Keratinocyte (primary cell): Measurements from ENCODE around the gene PGLYRP4. TPM values are rescaled to one million over a fixed set of nuclear protein-coding genes. Genes with fewer than 3 reads are reported as not detected.

Experiments
- DNase-seq: peaks from one replicate; pipeline ENCODE4 v3.0.0-alpha.2; 2011; ENCODE audit warnings: low read depth, missing footprints, low spot score
- FAIRE-seq: peaks from 2 replicates; lab custom pipeline; 2011; peaks lifted over from hg19 to GRCh38; lab: Jason Lieb, UNC
- H2AFZ ChIP-seq: 2 replicates; pipeline ENCODE4 v1.6.0; 2012; ENCODE audit warnings: low read length, control low read depth, inconsistent platforms; ENCODE audit not compliant: control insufficient read depth
- H3K27ac ChIP-seq: 2 replicates; pipeline ENCODE4 v1.5.1; 2011; ENCODE audit warnings: low read length; ENCODE audit not compliant: control insufficient read depth, insufficient read depth
- H3K27me3 ChIP-seq: 3 replicates; pipeline ENCODE4 v1.6.0; 2011; ENCODE audit warnings: low read length; ENCODE audit not compliant: control insufficient read depth, insufficient read depth; ENCODE audit errors: extremely low read depth
- H3K36me3 ChIP-seq, 2 experiments: 2 replicates in 1 of 2; 3 replicates in 1 of 2; pipeline ENCODE4 v1.5.1; 2011; ENCODE audit warnings: low read length in 2 of 2, mild to moderate bottlenecking in 1 of 2; ENCODE audit not compliant: control insufficient read depth in 2 of 2, insufficient read depth in 2 of 2; ENCODE audit errors: extremely low read depth in 1 of 2
- H3K4me1 ChIP-seq: 3 replicates; pipeline ENCODE4 v1.5.1; 2011; ENCODE audit warnings: low read length; ENCODE audit not compliant: control insufficient read depth, insufficient read depth; ENCODE audit errors: extremely low read depth
- H3K4me2 ChIP-seq: 3 replicates; pipeline ENCODE4 v1.6.0; 2011; ENCODE audit warnings: low read depth, low read length; ENCODE audit not compliant: control insufficient read depth, insufficient read depth; ENCODE audit errors: extremely low read depth
- H3K4me3 ChIP-seq, 3 experiments: fragments of 200-600 bp in 1 of 3; sonication (generic) in 1 of 3; 2 replicates in 2 of 3; 3 replicates in 1 of 3; pipeline ENCODE4 v1.5.1; 2011 to 2016; ENCODE audit warnings: low read length in 3 of 3, mild to moderate bottlenecking in 3 of 3, control low read depth in 2 of 3, inconsistent platforms in 1 of 3, low read depth in 1 of 3, mixed read lengths in 1 of 3, mixed run types in 1 of 3, moderate library complexity in 1 of 3; ENCODE audit not compliant: control insufficient read depth in 2 of 3, insufficient read depth in 2 of 3; ENCODE audit errors: extremely low read depth in 1 of 3
- H3K79me2 ChIP-seq: 2 replicates; pipeline ENCODE4 v1.6.0; 2012; ENCODE audit warnings: low read length; ENCODE audit not compliant: control insufficient read depth, insufficient read depth
- H3K9ac ChIP-seq: 3 replicates; pipeline ENCODE4 v1.6.0; 2011; ENCODE audit warnings: low read length; ENCODE audit not compliant: control insufficient read depth, insufficient read depth; ENCODE audit errors: extremely low read depth
- H3K9me1 ChIP-seq: 3 replicates; pipeline ENCODE4 v1.6.0; 2011; ENCODE audit warnings: low read length; ENCODE audit not compliant: control insufficient read depth, insufficient read depth; ENCODE audit errors: extremely low read depth
- H3K9me3 ChIP-seq: 2 replicates; pipeline ENCODE4 v1.5.1; 2012; ENCODE audit warnings: low read depth, low read length; ENCODE audit not compliant: control insufficient read depth
- H4K20me1 ChIP-seq: 3 replicates; pipeline ENCODE4 v1.6.0; 2011; ENCODE audit warnings: low read length; ENCODE audit not compliant: control insufficient read depth, insufficient read depth; ENCODE audit errors: extremely low read depth
- CTCF ChIP-seq, 3 experiments: IDR thresholded peaks in 1 of 3; conservative IDR thresholded peaks in 1 of 3; optimal IDR thresholded peaks in 1 of 3; 2 replicates in 2 of 3; 3 replicates in 1 of 3; pipeline versions ENCODE3 to v1.5.1; 2011; ENCODE audit warnings: low read length in 3 of 3, mild to moderate bottlenecking in 3 of 3, moderate library complexity in 2 of 3, control low read depth in 1 of 3, inconsistent platforms in 1 of 3; ENCODE audit not compliant: insufficient read depth in 2 of 3; ENCODE audit errors: extremely low read depth in 1 of 3
- EZH2 ChIP-seq: IDR thresholded peaks from one replicate; pipeline ENCODE4 v1.6.1; 2012; ENCODE audit warnings: inconsistent platforms, mild to moderate bottlenecking, low read length, moderate library complexity
- dilution Hi-C: fragments of 300-500 bp; cut with MboI; formaldehyde crosslinking; loops from one replicate; pipeline ENCODE4 v1.7.0; 2020; ENCODE audit warnings: low sequenced_read_pairs; ENCODE audit not compliant: extremely low pct_ligation_motif_present
- polyA plus RNA-seq, 5 experiments: library from polyadenylated mRNA; depleted of rRNA in 3 of 5; stranded (reverse) in 3 of 5; stranded (forward) in 1 of 5; unstranded in 1 of 5; fragments of >200 nt; gene quantifications; 1 replicate in 1 of 5; 2 replicates in 3 of 5; 3 replicates in 1 of 5; pipeline versions ENCODE4 v1.2.1 to v1.2.3, GENCODE V29; 2011 to 2012; ENCODE audit warnings: missing spikeins in 2 of 5, low read depth in 1 of 5, low replicate concordance in 1 of 5

PGLYRP4 gene
- polyA plus RNA-seq, 1 donor (not counting 4 experiments of a cell fraction or from before 2014, with no cell fraction given), result 3.8 TPM

GRCh38 chr1:153345187-153346076 is 3.2 kb downstream of the PGLYRP4 start:
- peaks cover 25% of the 10 kb centered on the region for H3K4me1 ChIP-seq
- H3K9ac ChIP-seq, result no peak overlapping the region
- H3K9me1 ChIP-seq, result no peaks in the 10 kb centered on the region
- no peaks in the 10 kb centered on the region for H3K79me2 ChIP-seq
- H3K36me3 ChIP-seq, result no peaks in the 10 kb centered on the region
- H3K9me3 ChIP-seq, result no peaks in the 10 kb centered on the region
- peaks cover 3% of the 10 kb centered on the region for H3K27me3 ChIP-seq
- DNase-seq (no peak), FAIRE-seq (no peak)
- TF ChIP-seq EZH2 (no peak), CTCF (optimal IDR thresholded peaks at IDR 0.05 in 1 of 3, IDR thresholded peaks at IDR 0.05 in 1 of 3, conservative IDR thresholded peaks at IDR 0.05 in 1 of 3; ENCODE audit: extremely low read depth in 1 of 3, insufficient read depth in 2 of 3, low read length in 3 of 3) (no peak)
- no peak overlapping the region for H3K27ac ChIP-seq
- H4K20me1 ChIP-seq, result no peaks in the 10 kb centered on the region
- no peak overlapping the region for H2AFZ ChIP-seq
- no peak overlapping the region for H3K4me2 ChIP-seq
- H3K4me3 ChIP-seq, result no peak overlapping the region
- dilution Hi-C loops, result no loop called here

GRCh38 chr1:153344718-153345025 is 4.0 kb downstream of the PGLYRP4 start:
- no peak overlapping the region for H2AFZ ChIP-seq
- FAIRE-seq (no peak), DNase-seq (no peak)
- H3K4me3 ChIP-seq, result no peak overlapping the region
- dilution Hi-C loops, result no loop called here
- no peak overlapping the region for H3K27ac ChIP-seq
- no peak overlapping the region for H3K4me2 ChIP-seq
- H3K27me3 ChIP-seq, result no peaks in the 10 kb centered on the region
- no peaks in the 10 kb centered on the region for H3K79me2 ChIP-seq
- H3K4me1 ChIP-seq, result peaks cover 29% of the 10 kb centered on the region
- no peak overlapping the region for H3K9ac ChIP-seq
- TF ChIP-seq EZH2 (no peak), CTCF (optimal IDR thresholded peaks at IDR 0.05 in 1 of 3, IDR thresholded peaks at IDR 0.05 in 1 of 3, conservative IDR thresholded peaks at IDR 0.05 in 1 of 3; ENCODE audit: extremely low read depth in 1 of 3, insufficient read depth in 2 of 3, low read length in 3 of 3) (no peak)
- H3K9me1 ChIP-seq, result no peaks in the 10 kb centered on the region
- H3K9me3 ChIP-seq, result no peaks in the 10 kb centered on the region
- no peaks in the 10 kb centered on the region for H4K20me1 ChIP-seq
- H3K36me3 ChIP-seq, result no peaks in the 10 kb centered on the region
